Activated naive CD8-positive, alpha-beta T cell treated with anti-CD3 and anti-CD28 coated beads, Interleukin-2, amount 50 U/mL, for 24 hours (primary cell): ENCODE results near the gene TRPC6.

Experiments
- ATAC-seq: fragments of 150-1000 bp; cut with Tn5 transposase; one replicate; pipeline ENCODE4 v1.10.0; 2021
- DNase-seq: peaks from one replicate; pipeline ENCODE4 v3.0.0; 2021
- H3K27ac Mint-ChIP-seq: one replicate; pipeline ENCODE4 v1.8.0; 2021; ENCODE audit warnings: mild to moderate bottlenecking, mixed read lengths
- H3K27me3 Mint-ChIP-seq: one replicate; pipeline ENCODE4 v1.8.0; 2021; ENCODE audit warnings: mixed read lengths
- H3K36me3 Mint-ChIP-seq: one replicate; pipeline ENCODE4 v1.8.0; 2021; ENCODE audit warnings: low read depth, mixed read lengths
- H3K4me1 Mint-ChIP-seq: one replicate; pipeline ENCODE4 v1.8.0; 2021; ENCODE audit warnings: mixed read lengths
- H3K4me3 Mint-ChIP-seq: one replicate; pipeline ENCODE4 v1.8.0; 2021; ENCODE audit warnings: mild to moderate bottlenecking, moderate library complexity, mixed read lengths
- H3K9me3 Mint-ChIP-seq: one replicate; pipeline ENCODE4 v1.8.0; 2021; ENCODE audit warnings: mixed read lengths

Gene TRPC6

DNA sequence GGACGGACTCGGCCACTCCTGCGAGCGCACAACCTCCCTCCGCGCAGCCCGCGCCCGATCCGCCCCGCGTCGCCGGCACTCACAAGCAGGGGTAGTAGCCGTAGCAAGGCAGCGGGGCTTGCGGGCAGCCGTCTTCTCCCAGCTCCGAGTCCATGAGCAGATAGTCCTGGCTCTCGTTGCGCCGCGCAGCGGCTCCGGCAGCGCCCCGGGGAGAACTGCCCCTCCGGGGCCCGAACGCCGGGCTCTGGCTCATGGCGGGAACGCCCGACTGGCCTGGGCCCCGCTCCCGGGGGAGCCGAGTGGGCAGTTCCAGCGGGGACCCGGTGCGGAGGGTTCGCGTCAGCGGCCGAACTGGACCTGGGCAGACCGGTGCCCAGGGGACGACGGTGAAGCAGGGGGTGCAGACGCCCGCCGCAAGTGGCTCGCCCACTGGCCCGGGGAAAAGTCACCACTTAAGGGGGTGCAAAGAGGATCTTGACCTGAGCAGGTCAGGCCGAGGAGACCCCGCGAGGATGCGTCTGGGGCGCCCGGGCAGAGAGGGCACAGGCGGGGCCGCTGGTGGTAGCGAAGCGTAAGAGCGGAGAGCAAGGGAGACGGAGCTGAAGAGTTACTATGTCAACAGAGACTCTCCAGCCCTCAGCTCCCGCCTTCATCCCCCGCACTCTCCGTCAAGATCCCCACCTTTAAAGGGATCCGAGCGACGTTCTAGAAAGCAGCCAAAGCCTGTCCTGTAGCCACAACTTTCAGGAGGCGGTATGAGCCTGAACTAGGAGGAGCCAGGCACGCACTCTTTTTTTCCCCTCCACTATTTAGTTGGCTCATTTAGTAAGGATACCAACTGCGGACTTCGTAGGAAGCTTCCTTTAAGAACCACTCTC lies at the start of gene TRPC6:
TSS of gene TRPC6 (minus strand) at position 757 of the 878 bp plus-strand sequence. CDS start at position 253, 504 bp downstream.
- Mint-ChIP-seq H3K36me3 (no peaks in the 10 kb centered on the region), H3K4me1 (no peaks in the 10 kb centered on the region), H3K4me3 (no peak within 1 kb of the TSS), H3K27me3 (peaks cover 31% of the 10 kb centered on the region), H3K27ac (no peak within 1 kb of the TSS), H3K9me3 (peaks cover 7% of the 10 kb centered on the region)
- no peak for ATAC-seq
- no peak for DNase-seq

GRCh38 chr11:101620026-101620425 lies 36.2 kb upstream of the TRPC6 start:
- no peak for DNase-seq
- Mint-ChIP-seq H3K4me3 (no peak overlapping the region), H3K36me3 (no peaks in the 10 kb centered on the region), H3K27me3 (no peaks in the 10 kb centered on the region), H3K9me3 (no peaks in the 10 kb centered on the region), H3K27ac (no peak overlapping the region), H3K4me1 (no peaks in the 10 kb centered on the region)
- ATAC-seq, result no peak

- Mint-ChIP-seq H3K4me1 (no peaks in the 10 kb centered on the region), H3K27me3 (no peaks in the 10 kb centered on the region), H3K9me3 (no peaks in the 10 kb centered on the region), H3K27ac (no peak overlapping the region), H3K36me3 (no peaks in the 10 kb centered on the region), H3K4me3 (no peak overlapping the region)
- DNase-seq (no peak), ATAC-seq (no peak)
Measured at GRCh38 chr11:101618709-101619108, 34.9 kb upstream of the TRPC6 start.

- H3K9me3 Mint-ChIP-seq, result peaks cover 4% of the 10 kb centered on the region
- H3K27me3 Mint-ChIP-seq, result no peaks in the 10 kb centered on the region
- ATAC-seq (no peak), DNase-seq (no peak)
- H3K36me3 Mint-ChIP-seq, result no peaks in the 10 kb centered on the region
- H3K27ac Mint-ChIP-seq, result no peak overlapping the region
- no peak overlapping the region for H3K4me3 Mint-ChIP-seq
- H3K4me1 Mint-ChIP-seq, result no peaks in the 10 kb centered on the region
Measured at GRCh38 chr11:101617735-101618332, 34.0 kb upstream of the TRPC6 start.

DNA sequence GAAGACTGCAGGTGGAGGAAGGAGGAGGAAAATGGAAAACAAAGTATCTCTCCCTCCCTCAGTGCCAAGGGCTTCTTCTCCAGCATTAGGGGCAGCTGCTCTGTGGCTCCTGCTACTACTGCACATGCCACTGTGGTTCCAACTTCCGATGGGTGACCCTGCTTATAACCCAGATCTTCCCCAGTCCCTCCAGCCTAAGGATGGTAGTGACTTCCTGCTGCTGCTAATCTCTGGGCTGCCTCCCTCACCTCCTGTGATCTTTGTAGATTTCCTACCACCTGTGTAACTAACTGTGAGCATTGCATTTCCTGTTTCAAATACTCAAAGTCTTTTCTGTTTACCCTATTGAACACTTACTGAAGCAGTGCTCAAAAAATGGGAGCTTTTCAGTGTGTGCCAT lies 28.7 kb upstream of the TRPC6 start:
- H3K27ac Mint-ChIP-seq, result no peak overlapping the region
- H3K9me3 Mint-ChIP-seq, result peaks cover 4% of the 10 kb centered on the region
- H3K36me3 Mint-ChIP-seq, result no peaks in the 10 kb centered on the region
- H3K4me3 Mint-ChIP-seq, result no peak overlapping the region
- H3K27me3 Mint-ChIP-seq, result no peaks in the 10 kb centered on the region
- ATAC-seq (no peak), DNase-seq (no peak)
- no peaks in the 10 kb centered on the region for H3K4me1 Mint-ChIP-seq

- no peak for DNase-seq
- H3K36me3 Mint-ChIP-seq, result no peaks in the 10 kb centered on the region
- H3K27ac Mint-ChIP-seq, result no peak overlapping the region
- peaks cover 5% of the 10 kb centered on the region for H3K9me3 Mint-ChIP-seq
- ATAC-seq, result no peak
- no peaks in the 10 kb centered on the region for H3K27me3 Mint-ChIP-seq
- H3K4me1 Mint-ChIP-seq, result no peaks in the 10 kb centered on the region
- no peak overlapping the region for H3K4me3 Mint-ChIP-seq
Measured at GRCh38 chr11:101600924-101601323, 17.1 kb upstream of the TRPC6 start.

- H3K27ac Mint-ChIP-seq, result no peak overlapping the region
- H3K27me3 Mint-ChIP-seq, result peaks cover 24% of the 10 kb centered on the region
- H3K4me1 Mint-ChIP-seq, result no peaks in the 10 kb centered on the region
- ATAC-seq, result no peak
- H3K9me3 Mint-ChIP-seq, result no peaks in the 10 kb centered on the region
- no peak overlapping the region for H3K4me3 Mint-ChIP-seq
- H3K36me3 Mint-ChIP-seq, result no peaks in the 10 kb centered on the region
- no peak for DNase-seq
Measured at GRCh38 chr11:101586965-101587364, 3.2 kb upstream of the TRPC6 start.

DNA sequence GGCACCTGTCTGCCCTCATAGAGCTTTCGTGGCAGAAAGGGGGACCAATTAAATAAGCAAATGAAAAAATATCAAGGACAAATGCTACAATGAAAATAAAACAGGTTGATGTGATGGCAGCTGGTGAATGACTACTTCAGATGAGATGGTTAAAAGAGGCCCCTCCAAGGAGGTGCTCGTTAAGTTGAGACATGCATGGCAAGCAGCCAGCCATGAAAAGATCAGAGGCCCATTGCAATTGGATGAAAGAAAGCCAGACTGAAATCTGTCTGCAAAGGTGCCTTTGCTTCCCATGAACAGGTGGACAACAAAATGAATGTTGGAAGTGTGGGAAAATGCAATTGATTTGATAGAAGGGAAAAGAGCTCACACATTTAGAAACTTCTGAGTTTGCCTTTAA lies 848 bp upstream of the TRPC6 start:
- peaks cover 31% of the 10 kb centered on the region for H3K27me3 Mint-ChIP-seq
- DNase-seq (no peak), ATAC-seq (no peak)
- H3K4me1 Mint-ChIP-seq, result no peaks in the 10 kb centered on the region
- H3K9me3 Mint-ChIP-seq, result peaks cover 2% of the 10 kb centered on the region
- no peak overlapping the region for H3K4me3 Mint-ChIP-seq
- H3K36me3 Mint-ChIP-seq, result no peaks in the 10 kb centered on the region
- no peak overlapping the region for H3K27ac Mint-ChIP-seq

GRCh38 chr11:101584129-101584515 lies 315 bp upstream of the TRPC6 start:
- Mint-ChIP-seq H3K27ac (no peak overlapping the region), H3K4me3 (no peak overlapping the region), H3K36me3 (no peaks in the 10 kb centered on the region), H3K27me3 (peaks cover 31% of the 10 kb centered on the region), H3K4me1 (no peaks in the 10 kb centered on the region), H3K9me3 (peaks cover 7% of the 10 kb centered on the region)
- DNase-seq, result no peak
- ATAC-seq, result no peak

- ATAC-seq, result no peak
- H3K27ac Mint-ChIP-seq, result no peak overlapping the region
- H3K4me3 Mint-ChIP-seq, result no peak overlapping the region
Measured at GRCh38 chr11:101582989-101583250, 887 bp downstream of the TRPC6 start.

DNA sequence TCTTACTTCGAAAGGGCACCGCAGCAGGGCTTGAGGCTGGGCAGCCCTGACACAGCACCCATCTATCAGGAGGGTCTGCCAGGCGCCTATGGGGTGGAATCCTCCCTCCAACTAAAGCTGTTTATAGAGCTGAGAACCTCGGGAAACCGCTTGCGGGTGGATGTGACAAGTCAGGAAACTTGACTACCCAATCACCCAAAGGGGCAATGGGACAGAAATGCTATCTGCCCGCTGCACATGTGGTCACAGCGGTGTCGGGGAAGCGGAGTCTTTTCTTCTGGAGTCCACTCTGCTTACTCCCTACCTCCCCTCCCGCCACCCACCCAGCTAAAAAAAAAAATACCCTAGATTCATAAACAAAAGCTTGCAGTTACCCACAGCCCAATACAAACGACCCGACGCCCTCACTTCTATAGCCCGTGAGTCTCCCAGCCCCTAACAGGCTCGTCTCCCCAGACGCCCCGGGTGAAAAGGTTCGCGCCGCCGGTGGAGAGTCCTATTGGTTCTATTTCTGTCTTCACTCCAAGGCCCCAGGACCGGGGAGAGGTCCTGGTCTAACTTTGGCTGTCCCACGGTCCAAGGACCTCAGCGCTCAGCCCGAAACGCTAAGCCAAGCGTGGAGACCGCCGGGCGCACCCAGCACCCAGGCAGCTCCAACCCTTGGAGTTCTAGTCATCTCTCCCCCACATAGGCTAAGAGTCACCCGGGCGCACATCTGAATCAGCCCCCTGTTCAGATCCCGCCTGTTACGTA lies 1.4 kb downstream of the TRPC6 start:
- ATAC-seq, result no peak
- H3K36me3 Mint-ChIP-seq, result no peaks in the 10 kb centered on the region
- peaks cover 31% of the 10 kb centered on the region for H3K27me3 Mint-ChIP-seq
- H3K9me3 Mint-ChIP-seq, result peaks cover 7% of the 10 kb centered on the region
- no peak overlapping the region for H3K4me3 Mint-ChIP-seq
- H3K27ac Mint-ChIP-seq, result no peak overlapping the region
- no peaks in the 10 kb centered on the region for H3K4me1 Mint-ChIP-seq
- DNase-seq, result no peak

More at GRCh38 chr11:101582989-101583250, 887 bp downstream of the TRPC6 start:
- no peak for DNase-seq
- H3K9me3 Mint-ChIP-seq, result peaks cover 7% of the 10 kb centered on the region
- no peaks in the 10 kb centered on the region for H3K36me3 Mint-ChIP-seq
- H3K4me1 Mint-ChIP-seq, result no peaks in the 10 kb centered on the region
- peaks cover 31% of the 10 kb centered on the region for H3K27me3 Mint-ChIP-seq

DNA sequence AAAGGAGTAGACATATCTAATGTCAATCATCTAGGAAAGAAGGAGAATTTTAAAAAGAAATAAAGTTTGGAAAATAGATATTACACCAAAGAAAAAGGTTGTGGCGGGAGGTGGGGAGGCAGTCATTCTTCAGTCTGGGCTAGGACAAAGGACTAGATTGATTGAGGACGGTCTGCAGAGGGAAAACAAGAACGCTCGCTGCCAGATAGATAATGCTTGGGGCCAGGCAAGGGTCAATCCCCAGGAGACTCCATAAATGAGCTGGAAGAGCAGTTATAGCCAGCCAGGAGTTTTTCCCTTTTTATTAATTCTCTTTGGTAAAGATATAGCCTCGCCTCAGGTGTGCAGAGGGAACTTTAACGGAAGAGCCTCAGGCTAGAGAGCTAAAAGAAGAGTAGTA lies 6.3 kb downstream of the TRPC6 start:
- ATAC-seq, result no peak
- Mint-ChIP-seq H3K27ac (no peak overlapping the region), H3K4me1 (no peaks in the 10 kb centered on the region), H3K36me3 (no peaks in the 10 kb centered on the region), H3K9me3 (peaks cover 7% of the 10 kb centered on the region), H3K27me3 (peaks cover 11% of the 10 kb centered on the region), H3K4me3 (no peak overlapping the region)
- DNase-seq, result no peak

DNA sequence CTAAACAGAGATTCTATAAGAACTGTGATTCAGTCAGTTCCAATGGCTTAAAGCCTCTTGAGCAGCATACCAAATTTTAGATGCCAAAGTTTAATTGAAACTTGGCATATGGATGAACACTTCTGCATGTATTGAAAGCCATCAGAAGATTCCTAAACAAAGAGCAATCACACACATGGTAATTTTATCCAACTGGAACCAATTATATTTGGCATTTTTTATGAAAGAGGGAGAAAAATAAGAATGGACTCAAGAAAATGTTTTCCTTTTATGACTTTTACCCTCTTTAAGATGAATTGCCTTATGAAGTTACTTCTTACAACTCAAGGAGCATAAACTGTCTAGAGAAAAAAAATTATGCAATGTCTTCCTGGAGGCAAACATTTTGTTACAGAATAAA lies 7.4 kb downstream of the TRPC6 start:
- peaks cover 7% of the 10 kb centered on the region for H3K9me3 Mint-ChIP-seq
- DNase-seq, result no peak
- ATAC-seq, result no peak
- no peaks in the 10 kb centered on the region for H3K36me3 Mint-ChIP-seq
- no peaks in the 10 kb centered on the region for H3K4me1 Mint-ChIP-seq
- H3K27me3 Mint-ChIP-seq, result peaks cover 4% of the 10 kb centered on the region
- no peak overlapping the region for H3K27ac Mint-ChIP-seq
- no peak overlapping the region for H3K4me3 Mint-ChIP-seq

DNA sequence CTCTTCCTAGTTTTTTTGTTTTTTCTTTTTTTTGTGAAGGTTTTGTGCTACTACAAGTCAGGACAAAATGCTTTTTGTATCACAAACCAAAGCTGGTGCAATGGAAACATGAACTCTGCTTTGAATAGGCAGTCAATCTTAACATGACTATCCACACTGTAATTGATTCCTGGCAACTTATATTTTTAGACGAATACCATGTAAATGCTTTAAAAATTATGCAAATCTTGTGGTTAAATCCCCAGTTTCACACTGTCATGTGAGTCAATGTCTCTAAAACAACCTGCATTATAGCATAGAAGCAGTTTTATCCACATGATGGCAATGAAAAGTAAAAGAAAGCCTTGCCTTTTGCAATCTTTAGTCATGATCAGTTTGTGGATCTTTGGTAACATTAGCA lies 8.9 kb downstream of the TRPC6 start:
- no peaks in the 10 kb centered on the region for H3K27me3 Mint-ChIP-seq
- DNase-seq (no peak), ATAC-seq (no peak)
- H3K4me1 Mint-ChIP-seq, result no peaks in the 10 kb centered on the region
- no peak overlapping the region for H3K4me3 Mint-ChIP-seq
- H3K36me3 Mint-ChIP-seq, result no peaks in the 10 kb centered on the region
- H3K27ac Mint-ChIP-seq, result no peak overlapping the region
- H3K9me3 Mint-ChIP-seq, result peaks cover 6% of the 10 kb centered on the region

DNA sequence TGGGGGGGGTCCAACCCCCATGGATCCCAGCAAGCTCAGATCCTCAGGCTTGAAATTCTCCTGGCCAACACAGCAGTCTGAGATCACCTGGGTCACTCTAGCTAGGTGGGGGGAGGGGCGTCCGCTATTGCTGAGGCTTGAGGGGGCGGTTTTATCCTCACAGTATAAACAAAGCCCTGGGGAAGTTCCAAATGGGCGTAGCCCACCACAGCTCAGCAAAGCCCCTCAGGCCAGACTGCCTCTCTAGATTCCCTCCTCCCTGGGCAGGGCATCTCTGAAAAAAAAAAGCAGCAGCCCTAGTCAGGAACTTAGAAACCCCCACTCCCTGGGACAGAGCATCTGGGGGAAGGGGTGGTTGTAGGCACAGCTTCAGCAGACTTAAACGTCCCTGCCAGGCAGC lies 16.7 kb downstream of the TRPC6 start:
- DNase-seq (no peak), ATAC-seq (no peak)
- Mint-ChIP-seq H3K9me3 (peaks cover 6% of the 10 kb centered on the region), H3K4me3 (no peak overlapping the region), H3K27ac (no peak overlapping the region), H3K36me3 (no peaks in the 10 kb centered on the region), H3K27me3 (peaks cover under 1% of the 10 kb centered on the region), H3K4me1 (no peaks in the 10 kb centered on the region)
